HG02884 (cell line): ENCODE results near the gene MMP20.
A peak's percentile ranks its signal among the peaks of the same experiment; 100 is the strongest.

Source experiments
- ATAC-seq: cut with Tn5 transposase; IDR thresholded peaks from one replicate; pipeline ENCODE4 v1.9.1; 2021; ENCODE audit warnings: mild to moderate bottlenecking, moderate library complexity; ENCODE audit not compliant: unreplicated experiment

MMP20 gene

DNA sequence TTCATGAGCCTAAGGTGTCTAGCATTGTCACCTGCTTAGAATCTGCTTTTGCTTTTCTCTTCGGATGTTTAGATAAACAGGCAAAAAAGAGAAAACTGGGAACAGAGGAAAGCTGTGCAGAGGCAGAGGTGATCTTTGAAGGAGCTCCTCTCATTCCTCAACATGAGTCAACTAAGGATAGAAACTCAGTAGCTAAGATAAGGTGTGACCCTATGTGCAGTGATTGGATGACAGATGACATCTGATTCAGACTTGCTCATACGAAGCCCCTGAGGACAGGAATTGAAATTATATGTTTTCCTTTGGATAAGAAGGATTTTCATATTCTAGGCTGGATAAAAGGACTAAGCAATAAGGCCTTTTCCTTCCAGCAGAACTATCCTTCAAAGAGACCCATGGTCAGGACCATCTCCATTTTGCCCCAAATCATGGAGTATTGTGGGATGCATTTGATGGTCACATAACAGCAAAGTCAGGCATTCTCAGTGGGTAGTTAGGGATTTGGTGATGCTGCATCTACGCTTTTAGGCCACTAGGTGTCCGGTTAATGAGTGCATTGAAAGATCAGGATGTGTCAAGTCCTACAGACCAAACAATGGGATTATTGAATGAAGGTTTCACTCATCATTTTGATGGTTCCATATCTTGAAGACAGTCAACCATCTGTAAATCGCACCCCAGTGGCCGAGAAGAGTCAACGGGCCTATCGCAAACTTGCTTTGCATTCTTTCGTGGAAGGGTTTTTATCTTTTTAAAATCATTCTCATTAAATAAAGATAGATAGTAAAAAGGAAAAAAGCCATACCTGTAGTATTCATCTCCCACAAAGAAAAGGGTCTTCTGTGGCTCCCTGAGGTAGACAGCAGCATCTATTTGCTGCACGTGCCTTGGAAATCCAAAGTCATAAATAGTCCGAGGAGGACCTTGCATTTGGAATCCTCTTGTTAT, 32.2 kb downstream of the MMP20 start:
- no peak for ATAC-seq

GRCh38 chr11:102592131-102592530, 33.0 kb downstream of the MMP20 start:
- ATAC-seq, result no peak

DNA sequence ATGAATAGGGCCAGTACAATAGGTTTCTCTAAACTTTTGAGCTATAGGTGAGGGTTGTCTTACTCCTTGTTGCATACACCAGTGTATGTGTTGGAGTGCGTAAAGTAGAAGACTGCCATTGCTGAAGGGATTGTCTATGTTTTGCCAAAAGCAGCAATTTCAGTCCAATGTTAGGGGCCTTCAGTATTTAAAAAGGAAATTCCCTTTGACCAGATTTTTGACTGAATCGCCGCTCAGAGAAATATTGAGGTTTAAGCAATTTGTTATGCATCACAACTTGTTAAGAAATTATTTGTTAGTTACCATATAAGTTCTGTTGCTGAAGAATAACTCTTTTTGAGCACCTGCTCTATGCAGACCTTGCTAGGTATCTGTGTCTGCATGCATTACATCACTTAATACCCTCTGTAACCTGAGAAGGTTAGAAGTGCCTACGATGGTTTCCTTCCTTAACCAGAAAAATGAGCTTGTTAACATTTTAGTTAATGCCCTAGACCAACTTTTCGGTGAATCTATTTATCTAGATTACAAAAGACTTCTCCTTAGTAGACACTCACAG, 33.9 kb downstream of the MMP20 start:
- ATAC-seq, result peak; percentile 34

- no peak for ATAC-seq
Observed at GRCh38 chr11:102590276-102591049, 34.7 kb downstream of the MMP20 start.

DNA sequence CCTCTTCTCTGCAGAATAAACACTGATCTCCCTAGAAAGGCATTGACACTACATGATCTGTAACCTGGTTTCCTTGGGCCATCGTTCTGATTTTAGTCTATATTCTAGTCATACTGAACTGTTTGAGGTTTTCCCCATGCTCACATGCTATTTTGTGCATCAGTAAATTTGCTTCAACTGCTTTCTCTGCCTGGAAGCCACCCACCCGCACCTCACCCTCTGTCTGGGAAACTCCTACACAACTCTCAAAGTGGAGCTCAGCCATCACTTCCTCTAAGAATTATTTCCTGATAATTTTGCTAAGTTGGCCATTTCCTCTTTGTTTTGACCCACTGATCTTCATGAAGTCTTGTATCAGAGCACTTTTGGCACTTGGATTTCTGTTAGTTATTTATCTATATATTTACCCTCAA, 36.1 kb downstream of the MMP20 start:
- ATAC-seq, result peak; percentile 72

GRCh38 chr11:102587722-102588121, 37.4 kb downstream of the MMP20 start:
- no peak for ATAC-seq

GRCh38 chr11:102583141-102583873, 41.8 kb downstream of the MMP20 start:
- ATAC-seq, result no peak

DNA sequence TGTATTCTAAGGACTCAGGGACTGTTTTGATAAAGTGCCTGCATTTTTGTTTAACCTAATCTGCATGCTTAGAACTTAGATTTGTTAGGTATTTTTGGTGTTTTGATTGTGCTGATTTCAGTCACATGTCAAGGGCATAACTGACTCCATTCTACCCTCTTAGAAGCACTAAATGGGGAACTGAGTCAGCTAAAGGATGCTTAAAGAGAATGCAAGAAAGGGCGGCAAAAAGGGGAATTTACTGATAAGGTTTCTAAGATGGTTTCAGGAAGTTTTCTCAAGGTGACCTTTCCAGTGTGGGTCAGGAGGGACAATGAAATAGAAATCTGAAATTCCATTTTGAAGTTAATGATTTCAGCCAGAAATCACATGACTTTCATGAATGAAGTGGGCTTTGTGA, 43.0 kb downstream of the MMP20 start:
- ATAC-seq, result no peak

DNA sequence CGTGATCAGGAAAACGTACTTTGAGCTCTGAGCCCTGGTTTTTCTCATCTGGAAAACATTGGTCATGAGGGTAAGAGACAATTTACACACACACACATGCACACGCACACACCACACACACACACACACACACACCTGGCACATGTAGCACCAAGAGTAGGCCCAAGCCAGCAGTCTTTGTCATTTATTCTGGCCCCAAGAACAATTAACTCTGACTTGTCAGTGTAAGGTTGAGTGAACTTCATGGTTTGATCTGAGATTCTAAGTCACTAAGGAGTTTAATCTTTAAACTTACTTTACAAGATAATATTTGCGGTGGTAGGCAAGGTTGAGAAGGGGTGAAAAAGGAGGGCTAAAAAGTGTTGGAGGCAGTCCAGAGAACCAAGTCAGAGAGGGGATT, 44.1 kb downstream of the MMP20 start:
- no peak for ATAC-seq

DNA sequence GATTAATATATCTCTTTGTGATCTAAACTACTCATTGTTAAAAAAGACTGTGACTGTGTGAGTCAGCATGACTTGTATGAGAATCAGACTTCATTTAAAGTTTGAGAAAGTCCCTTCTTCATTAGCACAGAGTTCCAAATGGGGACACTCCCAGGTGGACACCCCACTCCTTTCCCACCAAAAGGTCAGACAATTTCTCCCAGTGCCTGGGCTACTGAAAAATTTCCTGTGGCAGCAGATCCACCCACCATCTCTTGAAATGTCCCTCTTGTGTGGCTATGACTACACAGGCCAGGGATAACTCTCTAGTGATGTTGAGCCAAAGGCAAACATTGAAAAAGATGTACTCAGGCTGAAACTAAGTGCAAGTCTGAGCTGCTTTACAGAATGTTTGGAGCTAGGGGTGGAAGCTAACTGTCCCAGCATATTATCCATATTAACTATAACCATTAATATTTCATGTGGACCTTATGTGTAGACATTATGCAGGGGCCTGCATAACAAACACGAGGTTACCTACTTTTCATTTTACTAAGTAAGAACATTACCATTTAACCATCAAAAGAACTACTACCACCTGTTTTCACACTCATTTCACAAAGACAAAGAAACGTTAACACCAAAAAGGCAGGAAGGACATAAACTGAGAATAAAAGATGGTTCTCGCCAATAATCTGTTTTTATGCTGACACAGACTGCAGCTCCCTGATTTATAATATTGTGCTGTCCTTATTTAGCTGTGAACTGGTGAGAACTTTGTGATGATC, 44.8 kb downstream of the MMP20 start:
- peak; percentile 55 for ATAC-seq

DNA sequence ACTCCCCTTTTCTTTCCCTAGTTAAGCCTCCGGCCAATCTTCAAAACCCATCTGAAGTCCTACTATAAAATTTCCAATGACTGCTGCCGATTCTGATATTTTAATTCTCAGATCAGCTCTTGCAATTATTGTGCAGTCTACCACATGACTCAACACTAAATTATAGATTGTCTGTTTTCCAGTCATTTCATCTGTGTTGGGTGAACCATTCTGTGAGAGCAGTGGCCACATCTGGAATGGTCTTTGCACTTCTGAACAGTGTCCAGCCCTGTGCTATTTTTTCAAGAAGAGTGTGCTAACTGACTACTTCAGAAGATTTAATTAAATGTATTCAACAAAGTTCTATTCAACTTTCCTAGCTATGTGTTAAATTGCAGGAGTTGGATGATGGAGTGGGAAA, 47.4 kb downstream of the MMP20 start:
- no peak for ATAC-seq

- ATAC-seq, result peak; percentile 59
Observed at GRCh38 chr11:102577182-102577581, 48.0 kb downstream of the MMP20 start.

DNA sequence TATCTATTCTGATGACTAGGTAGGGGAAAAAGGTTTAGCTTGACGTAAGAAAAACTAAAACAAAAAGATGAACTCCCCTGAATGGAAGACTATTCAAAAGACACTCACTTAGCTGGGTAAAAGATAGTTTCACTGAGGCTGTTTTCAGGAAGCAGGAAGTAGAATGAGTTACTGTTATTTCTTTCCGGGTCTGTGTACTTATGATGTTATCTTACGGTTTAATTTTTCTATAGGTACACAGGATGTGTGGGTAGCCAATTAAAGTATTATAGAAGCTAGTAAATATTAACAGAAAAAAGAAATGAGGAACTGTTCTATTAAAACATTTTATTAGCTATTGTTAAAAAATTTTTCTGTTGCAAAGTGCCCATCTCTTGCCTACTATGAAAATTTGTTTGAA, 48.8 kb downstream of the MMP20 start:
- ATAC-seq, result no peak

DNA sequence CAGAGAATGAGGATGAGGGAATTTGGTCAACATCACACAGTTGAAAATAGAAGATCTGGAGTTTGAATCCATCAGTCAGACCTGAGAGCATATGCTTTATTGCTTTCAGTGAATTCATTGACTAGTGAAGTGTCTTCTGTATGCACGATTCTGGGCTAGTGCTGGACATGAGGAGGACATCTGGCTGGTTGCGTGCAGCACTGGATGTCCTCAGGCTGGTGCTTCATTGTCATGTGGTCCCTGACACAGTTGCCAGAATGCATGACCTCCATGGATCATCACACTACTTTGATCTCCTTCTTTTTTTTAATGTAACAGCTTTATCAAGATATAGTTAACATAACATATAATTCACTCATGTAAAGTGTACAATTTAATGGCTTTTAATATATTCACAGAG, 50.1 kb downstream of the MMP20 start:
- ATAC-seq, result no peak

GRCh38 chr11:102573851-102574250, 51.3 kb downstream of the MMP20 start:
- no peak for ATAC-seq

DNA sequence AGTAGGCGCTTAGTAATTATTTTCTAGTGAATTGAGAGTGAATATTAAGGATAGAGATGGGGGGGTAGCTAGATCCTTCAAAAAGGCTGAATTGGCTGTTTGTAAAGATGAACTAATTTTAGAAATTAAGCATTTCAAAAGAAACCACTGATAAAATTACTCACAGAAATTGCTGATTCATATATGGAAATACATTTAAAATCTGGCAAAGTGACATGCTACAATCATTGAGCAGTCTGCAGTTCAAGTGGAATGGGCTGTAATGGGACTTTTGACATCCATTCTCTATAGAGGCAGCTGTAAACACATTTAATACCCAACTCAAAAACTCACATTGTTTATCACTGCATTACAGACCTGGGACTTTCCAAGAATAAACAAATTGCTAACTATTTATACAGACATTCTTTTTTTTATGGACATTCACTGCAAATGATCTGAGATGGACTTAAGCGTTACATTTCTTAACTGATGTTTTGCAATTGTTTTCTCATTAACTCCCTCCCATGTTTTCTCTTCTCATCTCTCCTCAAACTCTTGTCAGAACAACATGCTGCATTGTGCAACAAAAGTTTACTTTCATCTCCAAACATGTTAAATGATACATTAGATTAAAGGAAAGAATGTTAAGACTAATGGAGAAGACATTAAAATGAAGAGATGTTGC, 52.4 kb downstream of the MMP20 start:
- no peak for ATAC-seq

DNA sequence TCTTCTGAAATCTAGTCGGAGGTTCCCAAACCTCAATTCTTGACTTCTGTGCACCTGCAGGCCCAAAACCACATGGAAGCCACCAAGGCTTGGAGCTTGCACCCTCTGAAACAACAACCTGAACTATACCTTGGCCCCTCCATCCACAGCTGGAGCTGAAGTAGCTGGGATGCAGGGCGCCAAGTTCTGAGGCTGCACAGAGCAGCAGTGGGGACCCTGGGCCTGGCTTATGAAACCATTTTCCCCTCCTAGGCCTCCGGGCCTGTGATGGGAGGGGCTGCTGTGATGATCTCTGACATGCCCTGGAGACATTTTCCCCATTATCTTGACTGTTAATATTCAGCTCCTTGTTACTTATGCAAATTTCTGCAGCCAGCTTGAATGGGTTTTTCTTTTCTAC, 56.3 kb downstream of the MMP20 start:
- ATAC-seq, result no peak

DNA sequence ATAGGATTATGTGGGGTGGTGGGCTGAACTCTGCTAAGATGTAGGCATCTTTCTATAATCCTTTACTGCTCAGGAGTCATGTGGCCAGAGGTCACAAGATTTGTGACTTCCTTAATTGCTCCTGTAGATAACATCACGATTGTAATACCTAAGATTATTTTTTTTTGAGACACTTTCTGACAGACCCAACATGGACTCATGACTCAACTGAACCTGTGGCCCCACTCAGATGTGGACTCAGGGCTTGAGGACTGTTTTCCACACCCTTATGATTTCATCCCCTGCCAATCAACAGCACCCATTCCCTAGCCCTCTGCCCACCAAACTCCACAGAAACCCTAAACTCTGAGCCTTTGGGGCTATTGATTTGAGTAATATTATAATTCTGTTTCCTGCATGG, 59.0 kb downstream of the MMP20 start:
- no peak for ATAC-seq

DNA sequence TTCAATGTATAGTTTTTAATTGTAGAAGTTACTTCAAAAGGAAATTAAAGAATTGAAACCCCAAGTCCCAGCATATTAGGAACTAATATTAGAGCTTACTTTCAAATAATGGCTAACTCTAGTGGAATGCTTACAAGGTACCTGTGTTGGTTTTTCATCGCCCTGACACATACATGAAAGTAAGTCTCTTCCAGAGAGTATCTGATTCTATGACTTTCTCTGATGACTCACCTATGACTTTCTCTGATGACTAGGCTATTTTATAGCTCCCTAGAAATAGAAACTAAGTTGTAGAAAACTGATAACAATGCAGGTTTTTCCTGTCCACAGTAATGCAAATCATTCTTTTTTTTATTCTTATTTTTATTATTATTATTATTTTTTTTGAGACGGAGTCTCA, 61.0 kb downstream of the MMP20 start:
- peak; percentile 62 for ATAC-seq

DNA sequence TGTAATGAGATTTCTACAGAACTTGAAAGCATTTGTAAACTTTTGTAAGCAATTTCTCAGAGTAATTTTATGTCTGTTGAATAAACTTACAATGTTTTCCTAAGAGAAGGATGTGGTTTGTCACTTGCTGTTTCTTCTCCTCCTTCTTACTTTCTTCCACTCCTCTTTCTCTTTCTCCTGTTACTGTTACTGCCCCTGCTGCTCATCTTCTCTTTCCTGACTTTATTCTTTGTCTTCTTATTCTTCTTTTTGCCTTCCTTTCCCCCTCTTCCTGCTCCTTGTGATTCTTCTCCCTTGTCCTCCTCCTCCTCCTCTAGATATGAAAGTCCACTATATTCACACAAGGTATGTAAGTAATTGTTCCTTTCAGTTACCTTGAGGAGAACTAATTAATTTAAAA, 63.5 kb downstream of the MMP20 start:
- ATAC-seq, result no peak
